C4-2B (cell line): ENCODE results near the gene NFATC4.
A peak's percentile ranks its signal among the peaks of the same experiment; 100 is the strongest.
"Not testable (repeated sequence)": the region's sequence is repeated elsewhere in the genome, so short reads cannot be mapped to it uniquely, and the experiment has no call there.

Experiments
- ZFX ChIP-seq: fragments of 450-650 bp; IDR thresholded peaks from 2 replicates; pipeline ENCODE4 v1.6.1; 2017
- TF ChIP-seq, protein P1 (sequence below): fragments of 450-650 bp; conservative IDR thresholded peaks from 2 replicates; pipeline ENCODE4 v1.5.1; 2017; ENCODE audit warnings: mild to moderate bottlenecking

- TF ChIP-seq, protein P1, sequence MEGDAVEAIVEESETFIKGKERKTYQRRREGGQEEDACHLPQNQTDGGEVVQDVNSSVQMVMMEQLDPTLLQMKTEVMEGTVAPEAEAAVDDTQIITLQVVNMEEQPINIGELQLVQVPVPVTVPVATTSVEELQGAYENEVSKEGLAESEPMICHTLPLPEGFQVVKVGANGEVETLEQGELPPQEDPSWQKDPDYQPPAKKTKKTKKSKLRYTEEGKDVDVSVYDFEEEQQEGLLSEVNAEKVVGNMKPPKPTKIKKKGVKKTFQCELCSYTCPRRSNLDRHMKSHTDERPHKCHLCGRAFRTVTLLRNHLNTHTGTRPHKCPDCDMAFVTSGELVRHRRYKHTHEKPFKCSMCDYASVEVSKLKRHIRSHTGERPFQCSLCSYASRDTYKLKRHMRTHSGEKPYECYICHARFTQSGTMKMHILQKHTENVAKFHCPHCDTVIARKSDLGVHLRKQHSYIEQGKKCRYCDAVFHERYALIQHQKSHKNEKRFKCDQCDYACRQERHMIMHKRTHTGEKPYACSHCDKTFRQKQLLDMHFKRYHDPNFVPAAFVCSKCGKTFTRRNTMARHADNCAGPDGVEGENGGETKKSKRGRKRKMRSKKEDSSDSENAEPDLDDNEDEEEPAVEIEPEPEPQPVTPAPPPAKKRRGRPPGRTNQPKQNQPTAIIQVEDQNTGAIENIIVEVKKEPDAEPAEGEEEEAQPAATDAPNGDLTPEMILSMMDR = peak; percentile 75
- not testable (repeated sequence) for TF ChIP-seq ZFX
Measured at GRCh38 chr14:24327914-24328313, 40.1 kb upstream of the NFATC4 start.
